HG03097 (cell line): ENCODE measurements around the gene GARRE1.

Source experiments
- ATAC-seq: cut with Tn5 transposase; IDR thresholded peaks from one replicate; pipeline ENCODE4 v1.9.1; 2021; ENCODE audit not compliant: unreplicated experiment, low FRiP score

Gene GARRE1

GRCh38 chr19:34287662-34288140 lies 33.3 kb downstream of the GARRE1 start:
- no peak for ATAC-seq

- ATAC-seq = no peak
Measured at GRCh38 chr19:34288381-34288780, 34.0 kb downstream of the GARRE1 start.

GRCh38 chr19:34291235-34291634 lies 36.9 kb downstream of the GARRE1 start:
- ATAC-seq = no peak

- ATAC-seq = no peak
Measured at GRCh38 chr19:34295103-34295502, 40.7 kb downstream of the GARRE1 start.

GRCh38 chr19:34298891-34299520 lies 44.7 kb downstream of the GARRE1 start:
- no peak for ATAC-seq

GRCh38 chr19:34299576-34299975 lies 45.2 kb downstream of the GARRE1 start:
- no peak for ATAC-seq

GRCh38 chr19:34300380-34300779 lies 46.0 kb downstream of the GARRE1 start:
- no peak for ATAC-seq

GRCh38 chr19:34300962-34301361 lies 46.6 kb downstream of the GARRE1 start:
- ATAC-seq = no peak
